Measurements from ENCODE around the gene TMEM198.

DNA sequence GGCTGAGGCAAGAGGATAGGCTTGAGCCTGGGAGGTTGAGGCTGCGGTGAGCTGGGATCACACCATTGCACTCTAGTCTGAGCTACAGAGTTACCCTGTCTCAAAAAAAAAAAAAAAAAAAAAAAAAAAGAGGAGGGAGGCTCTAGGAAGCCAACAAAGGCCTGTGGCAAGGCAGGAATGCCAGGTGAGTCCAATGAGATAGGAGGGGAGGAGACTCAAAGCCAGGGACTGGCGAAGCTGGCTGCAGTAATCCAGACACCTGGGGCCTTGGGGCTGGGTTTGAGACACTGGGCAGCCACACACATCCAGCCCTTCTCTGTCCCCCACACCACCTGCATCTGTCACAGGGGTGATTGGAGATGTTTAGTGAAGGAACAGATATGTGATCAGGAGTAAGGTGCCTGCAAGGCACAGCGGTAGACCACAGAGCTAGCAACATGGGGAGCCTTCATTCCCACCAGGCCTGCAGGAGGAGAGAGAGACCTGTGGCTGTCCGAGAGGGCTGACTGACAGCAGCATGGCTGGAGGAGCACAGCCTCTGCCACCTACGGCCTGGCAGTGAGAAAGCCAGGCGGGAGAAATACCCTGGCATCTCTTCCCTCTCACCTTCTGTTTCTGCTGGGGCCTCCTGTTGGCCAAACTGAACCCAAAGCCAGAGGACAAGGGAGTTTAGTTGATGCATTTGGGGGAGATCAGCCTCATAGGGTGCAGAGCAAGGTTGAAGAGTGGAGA, 9.7 kb upstream of the TMEM198 start:
- no peak for TF ChIP-seq CTCF (IDR thresholded peaks at IDR 0.05)
- no peak for TF ChIP-seq POLR2A (IDR thresholded peaks at IDR 0.05)
